Neural cell (in vitro differentiated cells): ENCODE measurements around the gene LYPD3.

Source experiments
- EP300 ChIP-seq: fragments of 450-650 bp; conservative IDR thresholded peaks from 2 replicates; pipeline ENCODE4 v1.6.1; 2014; ENCODE audit warnings: antibody characterized with exemption, mild to moderate bottlenecking, moderate library complexity; ENCODE audit not compliant: poor library complexity, severe bottlenecking
- EZH2 ChIP-seq: fragments of 200-600, 300-800 bp; shearing (Covaris generic), sonication (generic); IDR thresholded peaks from 2 replicates; pipeline ENCODE4 v1.6.1; 2014; ENCODE audit warnings: antibody characterized with exemption, low read length, borderline replicate concordance, mild to moderate bottlenecking; ENCODE audit not compliant: insufficient read depth, poor library complexity, severe bottlenecking
- MXI1 ChIP-seq: fragments of 450-650 bp; conservative IDR thresholded peaks from 2 replicates; pipeline ENCODE4 v1.6.1; 2014; ENCODE audit warnings: antibody characterized with exemption, mild to moderate bottlenecking; ENCODE audit not compliant: poor library complexity, severe bottlenecking
- POLR2AphosphoS5 ChIP-seq: IDR thresholded peaks from 2 replicates; pipeline ENCODE4 v1.6.1; 2012
- RAD21 ChIP-seq: fragments of 450-650 bp; conservative IDR thresholded peaks from 2 replicates; pipeline ENCODE4 v1.6.1; 2014; ENCODE audit warnings: antibody characterized with exemption, mild to moderate bottlenecking, moderate library complexity
- SMC3 ChIP-seq: fragments of 450-650 bp; conservative IDR thresholded peaks from 2 replicates; pipeline ENCODE4 v1.6.1; 2014; ENCODE audit warnings: antibody characterized with exemption, mild to moderate bottlenecking, moderate library complexity; ENCODE audit not compliant: poor library complexity
- TAF1 ChIP-seq: IDR thresholded peaks from 2 replicates; pipeline ENCODE4 v1.6.1; 2012; ENCODE audit warnings: low read depth
- TF ChIP-seq, protein P1 (sequence below): fragments of 450-650 bp; IDR thresholded peaks from 2 replicates; pipeline ENCODE4 v1.5.1; 2014; ENCODE audit warnings: antibody characterized with exemption, mild to moderate bottlenecking, moderate library complexity; ENCODE audit not compliant: poor library complexity, severe bottlenecking

DNA sequence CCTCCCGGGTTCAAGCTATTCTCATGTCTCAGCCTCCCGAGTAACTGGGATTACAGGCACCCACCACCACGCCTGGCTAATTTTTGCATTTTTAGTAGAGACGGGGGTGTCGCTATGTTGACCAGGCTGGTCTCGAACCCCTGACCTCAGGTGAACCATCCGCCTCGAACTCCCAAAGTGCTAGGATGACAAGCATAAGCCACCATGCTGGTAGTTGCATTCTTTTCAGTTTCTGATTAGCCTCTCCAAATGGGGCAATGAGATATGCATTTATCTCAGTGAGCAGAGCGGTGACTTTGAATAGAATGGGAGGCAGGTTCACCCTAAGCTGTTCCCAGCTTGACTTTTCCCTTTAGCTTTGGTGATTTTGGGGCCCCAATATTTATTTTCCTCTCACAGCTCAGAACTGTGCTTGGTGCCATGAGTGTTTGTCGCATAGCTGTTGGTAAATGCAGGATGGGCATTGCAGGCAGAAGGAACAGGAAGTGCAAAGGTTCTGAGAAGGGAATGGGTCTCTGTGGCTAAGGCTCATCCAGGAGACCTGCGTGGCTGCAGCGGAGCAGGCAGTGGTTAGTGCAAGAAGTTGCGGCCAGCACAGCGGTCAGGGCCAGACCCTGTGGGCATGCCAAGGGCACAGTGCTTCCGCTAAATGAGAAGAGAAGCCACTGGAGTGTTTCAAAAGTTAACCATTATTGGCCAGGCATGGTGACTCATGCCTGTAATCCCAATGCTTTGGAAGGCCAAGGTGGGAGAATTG lies 20.7 kb downstream of the LYPD3 start:
- TF ChIP-seq, protein P1, sequence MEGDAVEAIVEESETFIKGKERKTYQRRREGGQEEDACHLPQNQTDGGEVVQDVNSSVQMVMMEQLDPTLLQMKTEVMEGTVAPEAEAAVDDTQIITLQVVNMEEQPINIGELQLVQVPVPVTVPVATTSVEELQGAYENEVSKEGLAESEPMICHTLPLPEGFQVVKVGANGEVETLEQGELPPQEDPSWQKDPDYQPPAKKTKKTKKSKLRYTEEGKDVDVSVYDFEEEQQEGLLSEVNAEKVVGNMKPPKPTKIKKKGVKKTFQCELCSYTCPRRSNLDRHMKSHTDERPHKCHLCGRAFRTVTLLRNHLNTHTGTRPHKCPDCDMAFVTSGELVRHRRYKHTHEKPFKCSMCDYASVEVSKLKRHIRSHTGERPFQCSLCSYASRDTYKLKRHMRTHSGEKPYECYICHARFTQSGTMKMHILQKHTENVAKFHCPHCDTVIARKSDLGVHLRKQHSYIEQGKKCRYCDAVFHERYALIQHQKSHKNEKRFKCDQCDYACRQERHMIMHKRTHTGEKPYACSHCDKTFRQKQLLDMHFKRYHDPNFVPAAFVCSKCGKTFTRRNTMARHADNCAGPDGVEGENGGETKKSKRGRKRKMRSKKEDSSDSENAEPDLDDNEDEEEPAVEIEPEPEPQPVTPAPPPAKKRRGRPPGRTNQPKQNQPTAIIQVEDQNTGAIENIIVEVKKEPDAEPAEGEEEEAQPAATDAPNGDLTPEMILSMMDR, result no peak
- TF ChIP-seq SMC3 (no peak), EP300 (no peak), POLR2AphosphoS5 (no peak), EZH2 (no peak), MXI1 (no peak), RAD21 (no peak), TAF1 (no peak)
